ENCODE measurements around the gene CEP128.

CEP128 gene

GRCh38 chr14:80607430-80608190, 333.9 kb downstream of the CEP128 start:
- no peak overlapping the region for H3K4me3 Mint-ChIP-seq
- H3K27ac Mint-ChIP-seq, result no peak overlapping the region
- no peaks in the 10 kb centered on the region for H3K36me3 Mint-ChIP-seq
- H3K9me3 Mint-ChIP-seq, result no peaks in the 10 kb centered on the region
- no peaks in the 10 kb centered on the region for H3K27me3 Mint-ChIP-seq
- no peak for DNase-seq
- CTCF ChIA-PET, result interaction anchor here (0.6 to 1.1 kb wide), 3 partner anchors 19 to 332 kb away, joined by 3 to 4 read pairs (median 3); no protein-coding TSS in a partner anchor
- no peaks in the 10 kb centered on the region for H3K4me1 Mint-ChIP-seq

GRCh38 chr14:80606347-80606772, 335.2 kb downstream of the CEP128 start:
- Mint-ChIP-seq H3K27ac (no peak overlapping the region), H3K9me3 (no peaks in the 10 kb centered on the region), H3K4me1 (no peaks in the 10 kb centered on the region), H3K36me3 (no peaks in the 10 kb centered on the region), H3K27me3 (no peaks in the 10 kb centered on the region), H3K4me3 (no peak overlapping the region)
- CTCF ChIA-PET, result no interaction called here
- no peak for DNase-seq

- Mint-ChIP-seq H3K27me3 (no peaks in the 10 kb centered on the region), H3K4me1 (no peaks in the 10 kb centered on the region), H3K27ac (no peak overlapping the region), H3K4me3 (no peak overlapping the region), H3K36me3 (no peaks in the 10 kb centered on the region), H3K9me3 (no peaks in the 10 kb centered on the region)
- no peak for DNase-seq
- CTCF ChIA-PET, result no interaction called here
Measured at GRCh38 chr14:80605536-80605935, 336.0 kb downstream of the CEP128 start.

GRCh38 chr14:80602946-80603345, 338.6 kb downstream of the CEP128 start:
- no peak for DNase-seq
- no peaks in the 10 kb centered on the region for H3K9me3 Mint-ChIP-seq
- H3K27me3 Mint-ChIP-seq, result no peaks in the 10 kb centered on the region
- no peak overlapping the region for H3K4me3 Mint-ChIP-seq
- H3K36me3 Mint-ChIP-seq, result no peaks in the 10 kb centered on the region
- H3K4me1 Mint-ChIP-seq, result no peaks in the 10 kb centered on the region
- CTCF ChIA-PET, result no interaction called here
- H3K27ac Mint-ChIP-seq, result no peak overlapping the region

- CTCF ChIA-PET, result interaction anchor here (0.6 kb wide), 2 partner anchors 51 to 505 kb away, joined by 3 to 4 read pairs; no protein-coding TSS in a partner anchor
Measured at GRCh38 chr14:80587096-80587724, 354.3 kb downstream of the CEP128 start.

GRCh38 chr14:80586131-80586530, 355.4 kb downstream of the CEP128 start:
- H3K27ac Mint-ChIP-seq, result no peak overlapping the region
- peaks cover 13% of the 10 kb centered on the region for H3K4me1 Mint-ChIP-seq
- no peaks in the 10 kb centered on the region for H3K9me3 Mint-ChIP-seq
- no peaks in the 10 kb centered on the region for H3K27me3 Mint-ChIP-seq
- DNase-seq, result no peak
- no peaks in the 10 kb centered on the region for H3K36me3 Mint-ChIP-seq
- H3K4me3 Mint-ChIP-seq, result no peak overlapping the region
- CTCF ChIA-PET, result no interaction called here

More at GRCh38 chr14:80587096-80587724, 354.3 kb downstream of the CEP128 start:
- Mint-ChIP-seq H3K27me3 (no peaks in the 10 kb centered on the region), H3K4me3 (no peak overlapping the region), H3K4me1 (peaks cover 13% of the 10 kb centered on the region), H3K9me3 (no peaks in the 10 kb centered on the region), H3K27ac (peak overlapping the region; percentile 35), H3K36me3 (no peaks in the 10 kb centered on the region)
- no peak for DNase-seq

GRCh38 chr14:80585506-80585835, 356.1 kb downstream of the CEP128 start:
- Mint-ChIP-seq H3K4me3 (no peak overlapping the region), H3K36me3 (no peaks in the 10 kb centered on the region), H3K9me3 (no peaks in the 10 kb centered on the region), H3K27ac (no peak overlapping the region), H3K4me1 (peaks cover 13% of the 10 kb centered on the region), H3K27me3 (no peaks in the 10 kb centered on the region)
- CTCF ChIA-PET, result interaction anchor here (0.8 kb wide), 1 partner anchor 576 kb away, joined by 3 read pairs; no protein-coding TSS in a partner anchor
- no peak for DNase-seq

GRCh38 chr14:80584744-80585505, 356.6 kb downstream of the CEP128 start:
- Mint-ChIP-seq H3K27me3 (no peaks in the 10 kb centered on the region), H3K36me3 (no peaks in the 10 kb centered on the region), H3K4me1 (peaks cover 13% of the 10 kb centered on the region), H3K4me3 (no peak overlapping the region), H3K9me3 (no peaks in the 10 kb centered on the region), H3K27ac (no peak overlapping the region)
- no peak for DNase-seq
- CTCF ChIA-PET, result interaction anchor here (0.8 kb wide), 1 partner anchor 577 kb away, joined by 3 read pairs; no protein-coding TSS in a partner anchor

GRCh38 chr14:80577599-80577998, 363.9 kb downstream of the CEP128 start:
- Mint-ChIP-seq H3K27me3 (no peaks in the 10 kb centered on the region), H3K36me3 (no peaks in the 10 kb centered on the region), H3K4me1 (no peaks in the 10 kb centered on the region), H3K4me3 (no peak overlapping the region), H3K27ac (no peak overlapping the region), H3K9me3 (no peaks in the 10 kb centered on the region)
- CTCF ChIA-PET, result no interaction called here
- DNase-seq, result no peak

GRCh38 chr14:80576401-80576800, 365.1 kb downstream of the CEP128 start:
- H3K27ac Mint-ChIP-seq, result no peak overlapping the region
- CTCF ChIA-PET, result no interaction called here
- H3K4me1 Mint-ChIP-seq, result no peaks in the 10 kb centered on the region
- no peaks in the 10 kb centered on the region for H3K27me3 Mint-ChIP-seq
- H3K9me3 Mint-ChIP-seq, result no peaks in the 10 kb centered on the region
- no peaks in the 10 kb centered on the region for H3K36me3 Mint-ChIP-seq
- no peak overlapping the region for H3K4me3 Mint-ChIP-seq
- no peak for DNase-seq

- no peaks in the 10 kb centered on the region for H3K4me1 Mint-ChIP-seq
- CTCF ChIA-PET, result no interaction called here
- H3K27me3 Mint-ChIP-seq, result no peaks in the 10 kb centered on the region
- H3K9me3 Mint-ChIP-seq, result no peaks in the 10 kb centered on the region
- H3K4me3 Mint-ChIP-seq, result no peak overlapping the region
- H3K27ac Mint-ChIP-seq, result no peak overlapping the region
- DNase-seq, result no peak
- no peaks in the 10 kb centered on the region for H3K36me3 Mint-ChIP-seq
Measured at GRCh38 chr14:80575763-80576162, 365.8 kb downstream of the CEP128 start.

- Mint-ChIP-seq H3K4me3 (no peak overlapping the region), H3K4me1 (no peaks in the 10 kb centered on the region), H3K27ac (no peak overlapping the region), H3K27me3 (no peaks in the 10 kb centered on the region), H3K9me3 (no peaks in the 10 kb centered on the region), H3K36me3 (no peaks in the 10 kb centered on the region)
- CTCF ChIA-PET, result no interaction called here
- no peak for DNase-seq
Measured at GRCh38 chr14:80572666-80573065, 368.9 kb downstream of the CEP128 start.

GRCh38 chr14:80570930-80571298, 370.6 kb downstream of the CEP128 start:
- H3K4me3 Mint-ChIP-seq, result no peak overlapping the region
- H3K27me3 Mint-ChIP-seq, result no peaks in the 10 kb centered on the region
- CTCF ChIA-PET, result no interaction called here
- no peaks in the 10 kb centered on the region for H3K4me1 Mint-ChIP-seq
- H3K36me3 Mint-ChIP-seq, result no peaks in the 10 kb centered on the region
- H3K9me3 Mint-ChIP-seq, result no peaks in the 10 kb centered on the region
- no peak for DNase-seq
- H3K27ac Mint-ChIP-seq, result no peak overlapping the region

GRCh38 chr14:80567905-80568536, 373.5 kb downstream of the CEP128 start:
- no peaks in the 10 kb centered on the region for H3K4me1 Mint-ChIP-seq
- no peaks in the 10 kb centered on the region for H3K9me3 Mint-ChIP-seq
- no peak overlapping the region for H3K4me3 Mint-ChIP-seq
- H3K27me3 Mint-ChIP-seq, result no peaks in the 10 kb centered on the region
- CTCF ChIA-PET, result no interaction called here
- no peak overlapping the region for H3K27ac Mint-ChIP-seq
- no peak for DNase-seq
- H3K36me3 Mint-ChIP-seq, result no peaks in the 10 kb centered on the region

Data from activated naive CD4-positive, alpha-beta T cell treated with anti-CD3 and anti-CD28 coated beads, Interleukin-2, amount 10 ng/mL, durations not matched to agents 7 days and 5 days (primary cell).